CD4-positive, alpha-beta T cell treated with Interleukin-2 at 100 ng/mL for 4 hours (primary cell): ENCODE results near the gene THBD.
"Not testable (repeated sequence)": the region's sequence is repeated elsewhere in the genome, so short reads cannot be mapped to it uniquely, and the experiment has no call there.

Source experiments
- DNase-seq: peaks from one replicate; pipeline ENCODE4 v3.0.0-alpha.2; 2020; ENCODE audit warnings: low spot score

The THBD gene

DNA sequence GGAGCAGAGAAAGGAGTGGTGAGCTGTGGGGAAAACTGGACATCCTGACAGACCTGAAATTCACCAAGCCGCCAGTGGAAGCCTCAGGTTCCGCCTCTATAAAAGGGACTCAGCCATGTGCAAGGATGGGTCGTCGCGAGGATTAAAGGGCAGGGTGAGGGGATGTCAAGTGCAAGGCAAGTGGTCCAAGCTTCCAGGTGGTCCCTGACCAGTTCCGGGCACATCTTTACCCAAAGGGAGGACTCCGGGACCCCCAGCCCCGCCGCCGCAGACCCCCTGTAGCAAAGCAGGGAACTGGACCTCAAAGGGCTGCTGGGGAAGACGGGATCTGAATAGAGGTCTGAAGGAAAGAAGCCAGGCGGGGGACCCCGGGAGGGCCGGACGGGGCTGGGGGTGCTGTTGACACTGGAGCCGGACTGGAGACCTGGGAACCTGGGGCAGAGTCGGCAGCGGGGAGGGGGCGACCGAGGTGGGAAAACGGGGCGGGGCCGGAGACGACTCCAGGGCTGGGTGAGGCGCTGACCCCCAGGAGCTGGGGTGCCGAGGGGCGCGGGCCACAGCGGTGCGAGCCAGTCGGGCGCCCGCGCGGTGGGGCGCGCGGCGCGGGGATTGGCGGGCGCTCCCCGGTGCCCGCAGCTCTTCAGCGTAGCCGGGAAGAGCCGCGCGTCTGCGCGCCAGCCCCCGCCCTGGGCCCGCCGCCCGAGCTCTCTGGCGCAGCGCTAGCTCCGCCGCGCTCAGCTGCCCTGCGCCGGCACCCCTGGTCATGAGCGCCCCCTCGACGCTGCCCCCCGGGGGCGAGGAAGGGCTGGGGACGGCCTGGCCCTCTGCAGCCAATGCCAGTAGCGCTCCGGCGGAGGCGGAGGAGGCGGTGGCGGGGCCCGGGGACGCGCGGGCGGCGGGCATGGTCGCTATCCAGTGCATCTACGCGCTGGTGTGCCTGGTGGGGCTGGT lies 14.5 kb downstream of the THBD start, which contains the start of gene SSTR4:
Gene SSTR4, plus strand, starts transcription at position 592 of the 951 bp plus-strand sequence. Its CDS starts 172 bp downstream, at position 764.
- DNase-seq, result no peak

DNA sequence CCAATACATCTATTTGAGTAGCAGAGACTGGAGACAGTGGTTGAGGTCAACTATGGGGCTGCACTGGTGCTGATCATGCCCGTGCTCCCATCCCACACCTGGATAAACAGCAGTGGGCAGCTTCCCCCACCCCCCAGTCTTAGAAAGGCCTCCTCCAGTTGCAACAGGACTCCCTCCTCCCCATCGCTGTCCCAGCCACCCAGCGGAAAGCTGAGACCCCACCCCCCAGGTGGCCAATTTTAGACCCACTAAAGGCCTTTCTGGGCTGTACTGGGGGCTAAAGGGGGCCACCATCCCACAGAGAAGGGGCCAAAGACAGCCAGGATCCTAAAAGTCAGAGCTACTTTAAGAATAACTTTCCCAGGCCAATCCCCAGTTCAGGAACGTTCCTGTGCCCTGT lies 15.6 kb downstream of the THBD start:
- DNase-seq, result no peak

DNA sequence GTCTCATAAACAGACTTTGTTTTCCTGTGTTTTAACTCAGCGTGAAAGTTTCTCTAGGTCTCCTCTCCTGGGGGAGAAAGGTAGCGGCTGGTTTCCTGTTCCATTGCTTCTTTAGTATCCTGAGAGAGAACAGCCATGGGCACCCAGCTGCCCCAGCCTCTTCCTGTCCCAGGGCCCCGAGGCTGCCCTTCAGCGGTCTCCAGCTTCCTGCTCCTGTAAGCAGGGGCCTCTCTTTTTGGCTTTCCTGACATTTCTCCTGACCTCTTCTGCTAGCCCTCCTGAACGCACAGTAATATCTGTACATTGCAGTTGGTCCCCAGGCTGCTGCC lies 16.8 kb downstream of the THBD start:
- no peak for DNase-seq

DNA sequence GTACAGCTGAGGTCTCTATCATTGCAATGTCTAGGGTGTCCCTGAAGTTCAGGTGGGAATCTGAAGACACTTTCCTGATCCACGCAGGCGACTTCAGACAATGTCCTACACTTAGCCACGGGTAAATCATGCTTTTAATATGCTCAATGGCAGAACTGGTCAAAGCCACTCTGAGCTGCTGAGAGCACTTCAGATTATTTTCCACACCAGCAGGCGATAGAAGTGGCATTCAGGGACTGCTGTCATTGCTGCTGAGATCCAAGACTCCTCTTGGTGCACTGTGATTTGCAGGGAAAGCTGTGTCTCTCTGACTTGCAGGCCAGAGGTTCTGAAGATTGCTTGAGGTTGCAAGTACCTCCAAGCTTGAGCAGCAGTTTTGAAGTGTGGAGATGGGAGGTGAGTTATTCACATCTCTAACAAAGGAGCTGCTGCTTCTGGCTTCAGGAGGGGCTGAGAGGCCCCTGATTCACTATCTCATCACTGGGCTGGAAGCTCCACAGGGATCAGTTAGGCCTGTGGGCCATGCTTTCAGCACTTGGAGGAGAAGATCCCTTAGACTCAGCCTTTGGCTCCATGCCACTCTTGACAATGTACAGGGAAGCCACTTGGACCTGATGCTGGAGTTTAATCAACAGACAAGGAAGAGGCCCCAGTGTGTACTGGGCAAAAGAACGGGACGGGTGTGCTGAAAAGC lies 17.3 kb downstream of the THBD start:
- no peak for DNase-seq

DNA sequence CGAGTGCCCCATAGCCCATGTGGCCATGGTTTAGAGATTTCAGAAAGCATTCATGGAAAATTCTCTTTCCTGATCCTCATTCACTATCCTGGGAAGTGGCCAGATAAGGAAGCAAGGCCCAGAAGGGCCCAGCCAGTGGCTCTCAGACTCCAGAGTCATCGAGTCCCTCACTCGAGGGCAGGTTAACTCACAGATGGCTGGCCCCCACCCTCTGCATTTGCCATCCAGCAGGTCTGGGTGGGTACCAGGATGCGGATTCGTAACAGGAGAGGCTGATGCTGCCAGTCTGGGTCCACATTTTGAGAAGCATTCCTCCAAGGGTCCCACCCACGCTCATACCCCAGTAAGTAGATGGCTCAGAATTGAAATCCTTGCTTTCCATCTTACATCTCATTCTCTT lies 18.1 kb downstream of the THBD start:
- DNase-seq, result no peak

DNA sequence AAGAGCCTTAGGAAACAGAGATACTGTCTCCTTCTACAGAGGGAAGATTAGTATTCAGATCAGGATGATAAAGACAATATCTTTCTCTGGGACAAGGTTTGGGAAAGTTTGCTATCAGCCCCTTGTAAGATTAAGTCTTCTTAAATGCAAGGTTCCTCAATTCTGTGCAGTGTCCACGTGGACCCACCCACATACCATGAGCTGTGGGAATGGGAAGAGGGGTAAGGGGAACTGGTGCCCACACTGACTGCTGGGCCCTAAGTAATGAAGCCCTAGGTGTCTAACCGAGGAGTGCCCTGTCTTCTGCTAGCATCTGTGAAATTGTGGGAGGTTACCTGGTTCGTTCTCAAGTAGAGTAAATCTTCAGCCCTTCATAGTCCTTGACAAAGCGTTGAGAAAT lies 20.1 kb downstream of the THBD start:
- DNase-seq, result no peak

DNA sequence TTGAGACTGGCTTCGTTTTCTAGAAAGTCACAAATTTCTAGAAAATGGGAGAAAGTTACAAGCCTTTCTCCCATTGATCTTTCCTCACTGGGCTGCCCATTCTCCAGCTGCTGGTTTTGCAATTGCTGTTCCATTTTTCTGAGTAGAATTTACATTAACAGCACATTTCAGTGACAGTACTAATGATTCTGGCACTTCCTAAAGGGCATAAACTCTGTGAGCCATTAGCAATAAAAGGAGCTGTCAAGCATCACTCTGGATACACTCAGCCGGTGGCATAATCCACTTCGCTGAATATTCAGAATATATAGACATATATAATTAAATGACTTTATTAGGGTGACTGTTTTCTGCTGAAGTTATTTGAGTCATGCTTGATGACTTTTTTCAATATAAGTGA lies 21.1 kb downstream of the THBD start:
- DNase-seq, result no peak

DNA sequence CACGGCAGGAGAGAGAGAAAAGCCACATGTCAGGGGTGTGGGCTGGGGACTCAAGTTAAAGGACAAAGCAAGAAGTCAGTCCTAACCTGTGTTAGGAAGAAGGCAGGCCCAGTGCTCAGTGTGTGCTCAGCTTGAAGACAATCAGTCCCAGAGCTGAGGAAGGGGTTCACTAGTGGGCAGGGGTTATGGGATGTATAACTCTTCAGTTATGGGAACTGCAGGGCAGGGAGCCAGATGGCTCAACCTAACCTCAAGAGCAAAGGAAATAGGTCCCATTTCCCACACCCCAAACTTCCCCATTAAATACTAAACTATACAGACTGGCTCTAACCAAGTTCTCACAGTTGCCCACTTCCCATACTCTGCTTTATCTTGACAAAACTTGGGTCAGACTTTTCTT lies 21.8 kb downstream of the THBD start:
- no peak for DNase-seq

DNA sequence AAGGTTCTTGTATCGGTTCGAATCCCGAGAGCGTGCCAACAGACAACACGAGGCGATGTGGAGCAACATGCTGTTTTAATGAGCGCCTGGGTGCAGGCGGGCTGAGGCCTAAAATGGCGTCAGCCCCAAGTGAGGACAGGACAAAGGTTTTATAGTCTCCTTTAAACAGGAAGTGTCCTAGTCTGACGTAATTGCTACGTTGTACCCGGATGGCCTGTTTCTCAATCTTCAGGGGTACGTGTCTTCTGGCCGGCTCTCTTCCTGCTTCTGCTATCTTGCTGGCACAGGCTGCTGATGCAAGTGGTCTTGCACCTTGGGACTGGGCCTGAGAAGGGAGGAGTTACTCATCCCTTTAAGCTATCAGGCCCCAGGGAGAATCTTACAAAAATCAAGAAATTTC lies 24.0 kb downstream of the THBD start:
- DNase-seq, result not testable (repeated sequence)

DNA sequence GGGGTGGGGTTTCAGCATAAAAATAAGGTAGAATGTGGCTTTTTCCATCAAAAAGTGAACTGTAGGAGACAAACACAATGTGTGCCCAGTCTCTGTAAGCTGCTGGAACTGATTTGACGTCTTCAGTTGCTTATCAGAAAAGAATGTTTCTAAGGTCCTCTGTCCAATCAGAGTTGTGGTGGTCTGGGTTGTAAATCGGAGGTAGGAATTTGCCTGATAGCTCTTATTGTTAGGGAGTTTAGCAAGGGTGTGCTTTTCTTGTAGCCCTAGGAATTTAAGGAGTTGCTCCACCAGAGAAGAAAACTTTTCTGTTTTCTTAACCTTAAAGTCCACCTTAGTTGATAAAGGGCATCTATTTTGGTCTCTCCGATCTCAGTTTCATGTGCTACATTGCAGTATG lies 24.8 kb downstream of the THBD start:
- no peak for DNase-seq

DNA sequence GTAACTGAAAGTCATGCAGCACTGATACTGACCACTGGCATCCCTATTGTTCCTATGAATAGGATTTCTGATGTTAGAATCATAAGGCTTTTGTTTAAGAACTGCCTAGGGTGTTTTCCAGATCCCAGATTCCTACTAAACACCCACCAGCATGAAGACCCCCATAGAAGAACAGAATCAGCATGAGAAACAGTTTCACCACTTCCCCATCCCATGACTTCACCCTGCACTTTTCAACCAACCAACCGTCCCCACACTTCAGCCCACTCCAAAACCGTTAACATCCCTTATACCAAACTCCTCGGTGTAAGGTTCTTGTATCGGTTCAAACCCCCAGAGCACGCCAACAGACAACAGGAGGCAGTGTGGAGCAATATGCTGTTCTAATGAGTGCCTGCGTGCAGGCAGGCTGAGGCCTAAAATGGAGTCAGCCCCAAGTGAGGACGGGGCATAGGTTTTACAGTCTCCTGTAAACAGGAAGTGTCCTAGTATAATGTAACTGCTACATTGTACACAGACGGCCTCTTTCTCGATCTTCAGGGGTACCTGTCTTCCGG lies 25.8 kb downstream of the THBD start:
- no peak for DNase-seq

DNA sequence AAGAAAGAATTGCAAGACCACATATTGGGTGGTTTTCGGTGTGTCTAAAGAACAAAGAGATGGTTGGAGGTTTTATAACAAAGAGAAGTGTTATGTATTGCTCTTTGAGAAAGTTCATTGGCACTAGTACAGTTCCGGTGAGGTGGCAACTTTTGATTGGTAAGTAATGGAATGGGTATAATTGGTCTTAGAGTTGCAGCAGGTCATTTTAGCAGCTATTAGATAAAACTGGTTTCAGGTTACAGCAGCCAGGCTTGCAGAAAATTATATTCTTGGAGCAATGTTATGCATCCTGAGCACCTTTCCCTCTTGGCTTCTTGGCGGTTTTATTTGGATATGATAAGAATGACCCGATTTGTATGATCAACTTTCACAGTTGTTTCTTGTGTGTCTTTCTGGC lies 26.6 kb downstream of the THBD start:
- DNase-seq, result no peak

DNA sequence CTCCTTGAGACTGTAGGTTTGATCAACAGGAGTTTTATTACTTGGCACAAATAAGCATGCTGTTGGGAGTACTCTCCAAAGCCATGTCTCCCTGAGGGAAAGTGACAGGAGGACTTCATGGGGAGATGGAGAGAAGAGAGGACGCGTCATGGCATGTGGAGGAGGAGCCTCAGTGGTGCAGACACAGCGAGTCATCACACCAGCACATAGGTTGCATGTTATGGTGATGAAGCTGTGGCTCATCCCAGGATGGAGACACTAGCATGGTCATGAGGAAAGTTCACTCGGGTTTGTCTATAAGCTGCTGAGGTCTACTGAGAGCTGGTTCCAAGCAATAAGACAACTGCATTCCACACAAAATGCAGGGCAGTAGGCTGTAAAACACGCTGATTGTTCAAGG lies 27.5 kb downstream of the THBD start:
- no peak for DNase-seq

DNA sequence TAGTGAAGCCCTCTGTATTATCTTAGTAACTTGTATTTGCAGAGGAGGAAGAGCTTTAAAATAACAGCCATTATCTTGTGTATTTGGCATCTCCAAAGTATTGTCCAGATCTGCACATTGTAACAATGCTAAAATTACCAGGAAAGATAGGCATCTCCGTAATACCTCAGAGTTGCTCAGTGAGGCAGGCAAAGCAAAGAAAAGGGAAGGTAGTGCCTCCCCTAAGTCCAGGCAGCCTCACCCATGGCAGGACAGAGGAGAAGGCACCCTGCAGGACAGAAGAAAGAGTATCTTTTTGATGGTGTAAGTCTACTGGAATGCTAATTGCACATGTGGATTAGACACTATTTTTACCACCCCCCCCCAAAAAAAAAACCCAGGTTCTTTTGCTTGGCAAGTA lies 27.9 kb downstream of the THBD start:
- no peak for DNase-seq

DNA sequence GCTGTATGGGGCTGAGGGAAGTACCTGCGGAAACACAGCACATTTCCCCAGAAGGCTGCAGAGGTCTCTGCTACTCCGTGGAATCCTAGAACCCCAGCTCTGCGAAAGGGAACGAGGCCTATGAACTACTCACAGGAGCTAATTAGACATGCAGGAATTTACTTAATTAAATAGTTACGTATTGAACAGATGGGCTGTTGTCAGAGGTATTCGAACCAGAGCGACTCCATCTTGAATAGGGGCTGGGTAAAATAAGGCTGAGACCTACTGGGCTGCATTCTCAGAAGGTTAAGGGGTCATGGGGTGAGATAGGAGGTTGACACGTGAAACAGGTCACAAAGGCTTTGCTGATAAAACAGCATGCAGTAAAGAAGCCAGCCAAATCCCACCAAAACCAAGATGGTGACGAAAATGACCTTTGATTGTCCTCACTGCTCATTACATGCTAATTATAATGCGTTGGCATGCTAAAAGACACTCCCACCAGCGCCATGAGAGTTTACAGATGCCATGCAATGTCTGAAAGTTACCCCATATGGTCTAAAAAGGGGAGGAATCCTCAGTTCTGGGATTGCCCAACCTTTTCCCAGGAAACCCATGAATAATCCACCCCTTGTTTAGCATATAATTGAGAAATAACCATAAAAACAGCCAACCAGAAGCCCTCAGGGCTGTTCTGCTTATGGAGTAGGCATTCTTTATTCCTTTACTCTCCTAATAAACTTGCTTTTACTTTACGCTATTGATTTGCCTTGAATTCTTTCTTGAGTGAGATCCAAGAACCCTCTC lies 29.0 kb downstream of the THBD start:
- no peak for DNase-seq

DNA sequence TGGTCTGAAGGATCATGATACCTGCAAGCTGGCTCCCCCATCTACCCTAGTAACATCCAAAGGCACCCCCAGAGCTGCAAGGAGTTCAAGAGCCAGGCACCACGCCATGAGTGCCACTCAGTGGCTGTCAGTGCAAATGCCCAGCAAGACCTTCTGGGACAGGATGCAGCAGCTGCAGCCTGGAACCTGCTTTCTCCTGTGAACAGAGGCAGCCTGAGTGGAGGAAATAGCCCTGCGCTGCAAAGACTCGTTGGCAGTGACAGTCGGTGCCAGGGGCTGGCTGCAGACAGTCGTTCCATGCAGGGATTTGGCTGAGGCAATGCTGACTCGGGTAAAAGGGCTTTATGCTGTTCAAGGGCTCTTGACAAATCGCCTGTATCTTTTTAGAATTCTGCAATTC lies 30.1 kb downstream of the THBD start:
- no peak for DNase-seq

DNA sequence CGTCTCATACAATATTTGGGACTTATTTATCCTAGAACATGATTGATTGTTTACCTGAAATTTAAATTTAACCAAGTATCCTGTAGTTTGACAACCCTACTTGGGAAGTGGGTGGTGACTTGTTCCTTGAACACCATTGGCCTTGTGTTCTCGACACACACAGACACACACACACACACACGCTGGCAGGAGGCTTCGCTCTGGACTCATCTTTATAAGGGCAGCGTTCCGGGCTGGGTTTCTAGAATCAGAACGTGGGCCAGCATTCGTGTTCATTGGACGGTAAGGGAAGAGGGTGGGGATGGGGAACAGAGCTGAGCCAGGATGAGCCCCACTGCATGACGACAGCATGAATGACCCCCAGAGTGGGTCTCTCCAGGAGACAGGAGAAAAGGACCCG lies 30.5 kb downstream of the THBD start:
- DNase-seq, result no peak

DNA sequence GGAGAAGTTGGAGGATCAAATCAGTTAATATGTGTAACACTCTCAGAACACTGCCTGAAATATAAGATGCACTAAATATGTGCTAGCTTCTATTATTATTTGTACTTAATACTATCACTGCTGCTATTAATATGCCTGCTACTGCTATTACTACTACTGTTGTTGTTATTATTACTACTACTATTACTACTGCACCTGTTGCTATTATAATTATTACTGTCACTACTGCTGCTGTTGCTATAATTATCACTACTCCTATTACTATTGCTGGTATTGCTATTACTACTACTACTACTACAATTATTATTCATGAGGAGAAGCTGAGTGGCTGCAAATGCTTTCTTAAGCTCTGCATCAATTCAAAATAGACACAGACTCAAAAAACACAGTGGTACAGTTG lies 31.0 kb downstream of the THBD start:
- DNase-seq, result no peak

DNA sequence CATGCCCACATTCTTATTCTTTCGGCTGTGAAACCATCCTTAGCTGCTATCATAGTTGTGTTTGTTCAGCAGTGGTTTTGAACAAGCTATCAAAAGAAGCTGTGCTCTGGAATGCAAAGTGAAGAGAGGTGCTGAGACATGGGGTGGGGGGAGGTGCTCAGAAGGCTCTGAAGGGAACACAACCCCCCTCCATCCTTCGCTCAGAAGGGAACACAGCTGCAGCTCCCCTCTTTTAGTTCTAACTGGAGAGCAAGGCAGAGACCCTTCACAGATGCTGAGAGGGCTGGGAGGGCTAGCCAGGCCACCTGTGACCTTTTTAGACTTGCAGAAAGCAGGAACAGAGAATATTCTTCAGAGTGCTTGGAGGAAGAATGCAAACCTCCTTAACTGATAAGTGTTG lies 32.0 kb downstream of the THBD start:
- DNase-seq, result no peak

DNA sequence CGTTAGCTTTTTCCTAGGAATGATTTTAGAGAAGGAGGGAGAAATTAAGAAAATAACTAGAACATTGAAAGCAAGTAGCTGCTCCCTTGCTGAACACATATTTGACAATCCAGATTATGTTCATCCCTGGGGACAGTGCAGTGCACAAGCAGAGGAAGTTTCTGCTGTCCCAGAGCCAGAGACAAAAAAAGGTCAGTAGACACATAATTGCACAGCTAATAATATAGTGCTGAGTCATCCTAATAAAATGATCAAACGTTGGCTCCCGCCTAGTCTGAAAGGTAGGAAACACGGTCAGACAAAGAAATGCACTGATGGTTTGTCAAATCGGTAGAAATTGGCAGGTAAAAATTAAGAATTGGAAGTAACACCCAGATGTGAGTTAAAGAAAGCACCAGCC lies 36.0 kb downstream of the THBD start:
- DNase-seq, result no peak

DNA sequence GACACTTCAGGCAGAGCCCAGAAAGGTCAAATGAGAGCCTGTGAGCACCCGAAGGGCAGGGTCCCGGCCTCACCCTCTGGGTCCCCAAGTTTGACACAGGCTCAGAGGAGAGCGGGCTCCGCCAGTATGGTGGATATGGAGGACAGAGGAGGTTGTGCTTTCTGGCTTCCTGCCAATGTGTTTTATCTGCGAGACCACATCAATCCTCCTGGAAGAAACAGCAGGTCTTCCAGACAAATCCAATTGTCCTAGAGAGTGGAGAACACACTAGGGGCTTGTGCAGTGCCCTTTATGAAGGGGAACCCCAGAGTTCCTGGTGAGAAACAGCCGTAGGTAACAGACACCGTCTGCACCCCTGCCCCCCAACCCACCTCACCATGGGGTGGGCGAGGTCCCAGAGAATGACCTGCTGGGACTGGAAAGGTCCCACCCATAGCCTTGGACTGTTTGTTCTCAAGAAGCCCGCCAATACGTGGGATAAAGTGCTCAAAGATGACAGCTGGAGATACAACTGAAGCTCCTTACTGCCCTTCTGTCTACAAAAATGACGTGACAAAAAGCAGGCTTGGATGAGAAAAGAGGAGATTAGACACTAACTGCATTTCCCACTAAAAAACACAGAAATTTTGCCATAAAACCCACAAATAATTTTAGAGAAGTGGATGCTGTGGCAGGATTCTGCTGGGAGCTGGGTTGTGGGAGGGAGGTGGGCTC lies 38.3 kb downstream of the THBD start:
- DNase-seq, result no peak

DNA sequence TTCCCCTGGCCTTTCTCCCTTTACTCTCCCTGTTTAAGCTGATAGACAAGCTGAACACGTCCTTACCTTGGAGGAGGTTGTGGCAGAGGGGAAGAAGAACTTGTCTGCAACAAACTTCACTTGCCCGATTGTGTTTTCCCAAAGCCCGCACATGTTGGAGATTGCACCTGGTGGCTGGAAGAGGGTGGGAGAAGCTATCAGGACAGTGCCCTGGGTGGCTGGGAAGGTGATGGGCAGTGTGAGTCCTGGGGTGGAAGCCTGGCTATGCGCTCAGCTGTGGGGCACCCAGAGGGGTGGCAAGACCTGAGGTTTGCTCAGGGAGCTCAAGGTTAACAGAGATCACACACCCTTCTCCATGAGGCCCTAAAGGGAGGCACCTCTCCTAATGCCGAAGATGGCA lies 39.4 kb downstream of the THBD start:
- DNase-seq, result no peak
